GM18507 (cell line): ENCODE data around the gene HEPACAM.
A peak's percentile ranks its signal among the peaks of the same experiment; 100 is the strongest.

Experiments
- DNase-seq: peaks from one replicate; pipeline ENCODE4 v3.0.0; 2011; ENCODE audit warnings: low read depth; ENCODE audit not compliant: insufficient read length; ENCODE audit errors: extremely low spot score
- FAIRE-seq: peaks from 2 replicates; lab custom pipeline; 2011; peaks lifted over from hg19 to GRCh38; lab: Jason Lieb, UNC

Gene HEPACAM

GRCh38 chr11:124890151-124890550, 45.7 kb downstream of the HEPACAM start:
- DNase-seq (no peak), FAIRE-seq (no peak)

- no peak for FAIRE-seq
These were observed 46.4 kb downstream of the HEPACAM start for GRCh38 chr11:124889191-124890091.

GRCh38 chr11:124887667-124888013, 48.2 kb downstream of the HEPACAM start:
- no peak for FAIRE-seq

More at GRCh38 chr11:124889191-124890091, 46.4 kb downstream of the HEPACAM start:
- no peak for DNase-seq

GRCh38 chr11:124886978-124887666, 48.7 kb downstream of the HEPACAM start:
- DNase-seq (no peak), FAIRE-seq (no peak)

More at GRCh38 chr11:124887667-124888013, 48.2 kb downstream of the HEPACAM start:
- DNase-seq = no peak

- no peak for DNase-seq
- FAIRE-seq = no peak
These were observed 49.4 kb downstream of the HEPACAM start for GRCh38 chr11:124886476-124886875.

- DNase-seq (no peak), FAIRE-seq (no peak)
These were observed 50.9 kb downstream of the HEPACAM start for GRCh38 chr11:124884869-124885479.

GRCh38 chr11:124884340-124884739, 51.5 kb downstream of the HEPACAM start:
- DNase-seq (no peak), FAIRE-seq (no peak)

GRCh38 chr11:124882339-124883071, 53.3 kb downstream of the HEPACAM start:
- no peak for FAIRE-seq
- DNase-seq = no peak

- FAIRE-seq (no peak), DNase-seq (no peak)
These were observed 54.9 kb downstream of the HEPACAM start for GRCh38 chr11:124880958-124881357.

- FAIRE-seq (no peak), DNase-seq (no peak)
These were observed 55.6 kb downstream of the HEPACAM start for GRCh38 chr11:124880290-124880611.

- FAIRE-seq (no peak), DNase-seq (no peak)
These were observed 56.2 kb downstream of the HEPACAM start for GRCh38 chr11:124879493-124880289.

GRCh38 chr11:124878759-124879492, 56.9 kb downstream of the HEPACAM start:
- DNase-seq = no peak
- FAIRE-seq = no peak

GRCh38 chr11:124877910-124878758, 57.7 kb downstream of the HEPACAM start:
- DNase-seq (no peak), FAIRE-seq (no peak)

- FAIRE-seq = no peak
- DNase-seq = no peak
These were observed 58.3 kb downstream of the HEPACAM start for GRCh38 chr11:124877631-124877909.

- FAIRE-seq (no peak), DNase-seq (no peak)
These were observed 58.8 kb downstream of the HEPACAM start for GRCh38 chr11:124876818-124877630.

- DNase-seq (peak; percentile 73), FAIRE-seq (peak; percentile 66)
These were observed 59.7 kb downstream of the HEPACAM start for GRCh38 chr11:124875943-124876817.
